Measurements from ENCODE around the gene MIA2.
"Not testable (repeated sequence)": the region's sequence is repeated elsewhere in the genome, so short reads cannot be mapped to it uniquely, and the experiment has no call there.

Gene MIA2

DNA sequence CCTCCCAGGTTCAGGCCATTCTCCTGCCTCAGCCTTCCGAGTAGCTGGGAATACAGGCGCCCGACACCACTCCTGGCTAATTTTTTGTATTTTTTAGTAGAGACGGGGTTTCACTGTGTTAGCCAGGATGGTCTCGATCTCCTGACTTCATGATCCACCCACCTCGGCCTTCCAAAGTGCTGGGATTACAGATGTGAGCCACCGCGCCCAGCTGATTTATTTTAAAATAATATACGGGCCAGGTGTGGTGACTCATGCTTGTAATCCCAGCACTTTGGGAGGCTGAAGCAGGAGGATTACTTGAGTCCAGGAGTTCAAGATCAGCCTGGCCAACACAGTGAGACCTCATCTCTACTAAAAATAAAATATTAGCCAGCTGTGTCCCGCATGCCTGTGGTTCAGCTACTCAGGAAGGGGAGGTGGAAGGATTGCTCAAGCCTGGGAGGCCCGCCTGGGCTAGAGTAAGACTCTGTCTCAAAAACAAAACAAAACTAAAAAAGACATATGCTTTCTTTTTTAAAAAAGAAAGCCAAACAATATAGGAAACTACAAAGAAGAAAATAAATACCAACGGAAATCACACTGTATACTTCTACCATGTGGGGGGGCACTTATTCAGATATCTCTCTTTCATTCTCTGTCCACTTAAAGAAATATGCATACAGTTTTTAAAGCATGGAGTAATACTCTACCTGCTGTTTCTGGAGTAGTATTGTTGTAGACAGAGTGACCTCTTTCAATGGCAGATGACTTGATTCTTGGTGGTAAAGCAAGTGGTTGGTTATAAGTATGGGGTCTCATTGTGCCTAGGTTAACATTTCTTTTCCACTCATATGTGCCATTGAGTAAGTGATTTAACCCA, 930 bp upstream of the MIA2 start:
- no peak for DNase-seq

DNA sequence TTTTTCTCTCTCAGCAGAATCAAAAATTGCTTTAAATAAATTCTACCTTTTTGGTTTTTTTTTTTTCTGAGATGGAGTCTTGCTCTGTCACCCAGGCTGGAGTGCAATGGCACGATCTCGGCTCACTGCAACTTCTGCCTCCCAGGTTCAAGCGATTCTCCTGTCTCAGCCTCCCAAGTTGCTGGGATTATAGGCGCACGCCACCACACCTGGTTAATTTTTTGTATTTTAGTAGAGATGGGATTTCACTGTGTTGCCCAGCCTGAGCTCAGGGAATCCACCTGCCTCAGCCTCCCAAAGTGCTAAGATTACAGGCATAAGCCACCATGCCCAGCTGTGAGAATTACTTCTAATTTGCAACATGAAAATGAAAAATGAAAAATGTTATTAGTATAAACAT, 1.3 kb downstream of the MIA2 start:
- not testable (repeated sequence) for DNase-seq

DNA sequence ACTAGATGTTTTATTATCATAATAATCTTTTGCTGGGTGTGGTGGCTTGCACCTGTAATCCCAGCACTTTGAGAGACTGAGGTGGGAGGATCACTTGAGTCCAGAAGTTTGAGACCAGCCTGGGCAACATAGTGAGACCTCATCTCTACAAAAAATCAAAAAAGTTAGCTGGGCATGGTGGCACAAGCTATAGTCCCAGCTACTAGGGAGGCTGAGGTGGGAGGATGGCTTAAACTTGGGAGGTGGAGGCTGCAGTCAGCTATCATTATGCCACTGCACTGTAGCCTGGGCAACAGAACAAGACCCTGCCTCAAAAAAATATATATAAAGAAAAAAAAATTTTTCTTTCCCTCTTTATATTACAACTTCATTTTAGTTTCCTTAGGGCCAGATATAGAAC, 1.8 kb downstream of the MIA2 start:
- not testable (repeated sequence) for DNase-seq

DNA sequence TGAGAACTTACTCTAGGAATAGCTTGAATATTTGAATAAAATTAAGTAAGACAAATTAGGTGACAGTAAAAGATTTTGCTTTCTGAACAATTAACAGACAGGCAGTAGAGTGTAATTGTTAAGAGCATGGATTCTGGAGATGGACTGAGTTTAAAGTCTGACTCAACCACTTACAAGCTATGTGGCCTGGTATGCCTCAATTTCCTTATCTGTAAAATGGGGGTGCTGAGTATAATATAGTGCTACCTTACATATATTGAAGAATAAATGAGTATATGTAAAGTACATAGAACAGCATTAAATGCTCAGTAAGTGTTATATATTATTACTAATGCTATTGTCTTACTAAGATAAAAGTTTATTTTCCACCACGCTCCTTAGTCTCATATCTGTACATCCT, 7.1 kb downstream of the MIA2 start:
- no peak for DNase-seq

DNA sequence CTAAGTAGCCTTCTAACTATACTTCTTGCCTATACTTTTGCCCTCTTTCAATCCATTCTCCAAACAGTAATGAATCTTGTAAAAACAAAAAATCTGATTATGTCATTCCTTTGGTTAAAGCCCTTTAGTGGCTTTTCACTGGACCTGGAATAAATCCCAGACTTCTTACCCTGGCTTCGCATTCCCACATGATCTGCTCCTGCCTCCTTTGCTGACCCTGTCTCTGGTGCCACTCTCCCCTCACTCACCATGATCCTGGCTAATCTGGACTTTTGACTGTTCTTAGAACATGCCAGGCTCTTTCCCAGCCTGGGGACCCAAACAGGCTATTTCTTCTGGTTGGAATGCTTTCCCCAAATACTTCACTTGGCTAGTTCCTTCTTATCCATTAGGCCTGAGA, 7.9 kb downstream of the MIA2 start:
- no peak for DNase-seq

DNA sequence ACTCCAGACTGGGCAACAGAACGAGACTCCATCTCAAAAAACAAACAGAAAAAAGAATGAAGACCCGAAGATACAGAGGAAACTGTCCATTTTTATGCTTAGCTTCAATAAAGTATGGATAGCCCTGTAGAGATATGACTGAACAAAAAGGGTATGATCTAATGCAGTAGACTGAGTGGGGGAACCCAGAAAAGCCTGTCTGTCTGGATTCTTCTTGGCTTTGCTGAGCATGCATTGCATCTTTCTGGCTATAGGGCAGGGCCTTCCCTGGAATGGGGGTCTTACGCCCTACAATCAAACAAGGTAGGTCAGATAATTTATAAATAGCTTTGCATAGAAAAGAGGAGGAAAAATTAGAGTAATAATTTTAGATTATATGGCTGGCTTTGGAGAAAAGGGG, 10.1 kb downstream of the MIA2 start:
- DNase-seq: no peak

DNA sequence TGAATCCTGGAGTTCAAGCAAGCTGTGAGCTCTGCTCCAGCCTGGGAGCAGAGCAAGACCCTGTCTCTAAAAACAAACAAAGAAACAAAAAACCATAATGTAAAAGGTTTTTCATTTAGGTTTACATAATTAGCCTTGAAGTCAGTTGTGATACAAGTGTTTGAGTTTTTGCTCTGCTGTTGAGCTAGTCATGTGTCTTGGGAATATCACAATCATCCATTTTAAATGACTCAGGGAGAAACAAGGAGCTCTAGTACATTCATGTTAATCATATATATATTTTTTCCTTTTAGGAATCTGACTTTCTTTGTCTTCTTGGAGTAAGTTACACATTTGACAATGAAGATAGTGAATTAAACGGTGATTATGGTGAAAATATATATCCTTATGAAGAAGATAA, 12.9 kb downstream of the MIA2 start:
- no peak for DNase-seq

DNA sequence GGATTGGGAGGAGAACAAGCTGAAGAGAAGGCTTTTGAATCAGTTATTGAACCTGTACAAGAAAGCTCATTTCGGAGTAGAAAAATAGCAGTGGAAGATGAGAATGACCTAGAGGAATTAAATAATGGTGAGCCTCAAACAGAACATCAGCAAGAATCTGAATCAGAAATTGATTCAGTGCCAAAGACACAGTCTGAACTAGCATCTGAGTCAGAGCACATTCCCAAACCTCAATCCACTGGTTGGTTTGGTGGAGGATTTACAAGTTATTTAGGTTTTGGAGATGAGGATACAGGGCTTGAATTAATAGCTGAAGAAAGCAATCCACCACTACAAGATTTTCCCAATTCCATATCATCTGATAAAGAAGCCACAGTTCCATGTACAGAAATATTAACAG, 13.5 kb downstream of the MIA2 start:
- no peak for DNase-seq

DNA sequence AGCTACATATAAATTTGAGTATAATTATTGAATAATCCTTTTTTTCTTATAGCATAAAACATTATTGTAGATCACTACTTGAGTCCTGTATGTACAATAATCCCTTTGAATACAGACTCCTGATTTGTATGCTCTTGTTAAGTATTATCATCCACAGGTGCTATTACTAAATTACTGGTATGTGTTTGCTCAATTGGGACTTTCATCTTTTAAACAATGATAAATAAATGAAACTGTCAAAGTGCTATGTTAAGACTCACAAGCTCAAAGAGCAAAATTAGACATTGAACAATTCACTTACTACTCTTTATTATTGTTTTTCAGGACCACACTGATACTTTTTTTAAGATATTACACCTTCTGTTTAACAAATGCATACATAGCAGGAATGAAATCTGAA, 17.8 kb downstream of the MIA2 start:
- DNase-seq: no peak

DNA sequence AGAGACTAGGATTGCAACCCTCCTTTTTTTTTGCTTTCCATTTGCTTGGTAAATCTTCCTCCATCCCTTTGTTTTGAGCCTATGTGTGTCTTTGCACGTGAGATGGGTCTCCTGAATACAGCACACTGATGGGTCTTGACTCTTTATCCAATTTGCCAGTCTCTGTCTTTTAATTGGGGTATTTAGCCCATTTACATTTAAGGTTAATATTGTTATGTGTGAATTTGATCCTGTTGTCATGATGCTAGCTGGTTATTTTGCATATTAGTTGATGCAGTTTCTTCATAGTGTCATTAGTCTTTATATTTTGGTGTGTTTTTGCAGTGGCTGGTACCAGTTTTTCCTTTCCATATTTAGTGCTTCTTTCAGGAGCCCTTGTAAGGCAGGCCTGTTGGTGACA, 23.7 kb downstream of the MIA2 start:
- DNase-seq: not testable (repeated sequence)

DNA sequence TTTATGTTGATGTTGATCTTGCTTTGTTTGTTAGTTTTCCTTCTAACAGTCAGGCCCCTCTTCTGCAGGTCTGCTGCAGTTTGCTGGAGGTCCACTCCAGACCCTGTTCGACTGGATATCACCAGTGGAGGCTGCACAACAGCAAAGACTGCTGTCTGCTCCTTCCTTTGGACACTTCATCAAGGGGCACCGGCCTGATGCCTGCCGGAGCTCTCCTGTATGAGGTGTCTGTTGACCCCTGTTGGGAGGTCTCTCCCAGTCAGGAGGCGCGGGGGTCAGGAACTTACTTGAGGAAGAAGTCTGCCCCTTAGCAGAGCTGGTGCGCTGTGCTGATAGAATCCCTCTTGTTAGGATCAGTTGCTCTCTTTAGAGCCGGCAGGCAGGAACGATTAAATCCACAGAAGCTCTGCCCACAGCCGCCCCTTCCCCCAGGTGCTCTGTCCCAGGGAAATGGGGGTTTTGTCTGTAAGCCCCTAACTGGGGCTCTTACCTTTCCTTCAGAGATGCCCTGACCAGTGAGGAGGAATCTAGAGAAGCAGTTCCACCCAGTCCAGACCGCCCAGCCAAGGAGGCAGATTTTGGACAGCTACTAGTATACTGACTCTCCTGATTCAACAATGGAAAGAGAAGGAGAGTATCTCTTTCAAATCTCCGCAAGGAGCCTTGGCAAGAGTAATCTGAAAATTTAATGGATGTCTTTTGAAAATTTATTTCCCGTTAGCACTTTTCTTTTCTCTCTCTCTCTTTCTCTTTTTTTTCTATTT, 25.2 kb downstream of the MIA2 start:
- DNase-seq: no peak

DNA sequence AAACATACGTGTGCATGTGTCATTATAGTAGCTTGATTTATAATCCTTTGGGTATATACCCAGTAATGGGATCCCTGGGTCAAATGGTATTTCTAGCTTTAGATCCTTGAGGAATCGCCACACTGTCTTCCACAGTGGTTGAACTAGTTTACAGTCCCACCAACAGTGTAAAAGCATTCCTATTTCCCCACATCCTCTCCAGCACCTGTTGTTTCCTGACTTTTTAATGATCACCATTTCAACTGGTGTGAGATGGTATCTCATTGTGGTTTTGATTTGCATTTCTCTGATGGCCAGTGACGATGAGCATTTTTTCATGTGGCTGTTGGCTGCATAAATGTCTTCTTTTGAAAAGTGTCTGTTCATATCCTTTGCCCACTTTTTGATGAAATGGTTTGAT, 26.4 kb downstream of the MIA2 start:
- DNase-seq: not testable (repeated sequence)

DNA sequence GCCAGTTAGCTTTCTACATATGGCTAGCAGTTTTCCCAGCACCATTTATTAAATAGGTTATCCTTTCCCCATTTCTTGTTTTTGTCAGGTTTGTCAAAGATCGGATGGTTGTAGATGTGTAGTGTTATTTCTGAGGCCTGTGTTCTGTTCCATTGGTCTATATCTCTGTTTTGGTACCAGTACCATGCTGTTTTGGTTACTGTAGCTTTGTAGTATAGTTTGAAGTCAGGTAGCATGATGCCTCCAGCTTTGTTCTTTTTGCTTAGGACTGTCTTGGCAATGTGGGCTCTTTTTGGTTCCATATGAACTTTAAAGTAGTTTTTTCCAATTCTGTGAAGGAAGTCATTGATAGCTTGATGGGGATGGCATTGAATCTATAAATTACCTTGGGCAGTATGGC, 28.5 kb downstream of the MIA2 start:
- DNase-seq: not testable (repeated sequence)

DNA sequence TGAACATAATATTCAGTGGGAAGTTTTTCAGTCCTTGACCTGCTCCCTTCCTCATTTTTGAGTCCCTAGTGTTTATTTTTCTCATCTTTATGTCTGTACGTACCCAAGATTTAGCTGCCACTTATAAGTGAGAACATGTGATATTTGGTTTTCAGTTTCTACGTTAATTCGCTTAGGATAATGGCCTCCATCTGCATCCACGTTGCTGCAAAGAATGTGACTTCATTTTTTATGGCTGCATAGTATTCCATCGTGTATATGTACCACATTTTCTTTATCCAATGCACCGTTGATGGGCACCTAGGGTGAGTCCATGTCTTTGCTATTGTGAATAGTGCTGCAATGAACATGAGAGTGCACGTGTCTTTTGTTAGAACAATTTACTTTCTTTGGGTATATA, 30.3 kb downstream of the MIA2 start:
- DNase-seq: no peak

DNA sequence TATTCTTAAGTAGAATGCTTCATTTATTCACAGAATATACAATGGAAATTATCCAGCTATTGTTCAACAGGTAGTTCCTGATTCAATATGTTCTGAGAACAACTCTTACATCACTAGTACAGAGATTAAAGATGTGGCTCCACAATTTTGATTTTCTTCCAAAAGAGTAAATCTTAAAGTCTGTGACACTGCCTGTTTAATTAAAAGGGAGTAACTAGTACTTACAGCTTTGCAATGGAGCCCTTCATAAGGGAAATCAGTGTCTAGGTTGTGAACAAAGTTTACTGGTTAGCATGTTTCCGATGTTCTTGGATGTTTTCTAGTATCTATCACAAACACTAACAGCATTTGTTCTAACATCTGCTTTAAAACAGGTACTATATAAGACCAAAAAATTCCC, 30.8 kb downstream of the MIA2 start:
- no peak for DNase-seq

DNA sequence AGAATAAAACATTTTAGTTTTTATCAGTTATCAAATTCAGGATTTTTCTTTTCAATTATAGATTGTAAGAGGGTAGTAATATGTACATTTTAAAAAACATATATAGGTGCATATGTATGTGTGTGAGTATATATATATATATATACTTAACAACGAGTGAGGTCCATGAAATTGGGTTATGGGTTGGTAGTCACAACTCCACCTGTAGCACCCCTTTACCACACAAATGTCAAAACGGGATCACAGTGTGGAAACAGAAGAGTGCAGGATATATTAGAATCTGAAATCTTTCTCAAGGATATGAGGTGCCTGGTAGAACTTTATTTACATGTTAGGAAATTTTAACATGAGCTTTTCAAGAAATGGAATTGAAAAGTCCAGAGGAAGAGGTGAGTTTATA, 31.3 kb downstream of the MIA2 start:
- no peak for DNase-seq

DNA sequence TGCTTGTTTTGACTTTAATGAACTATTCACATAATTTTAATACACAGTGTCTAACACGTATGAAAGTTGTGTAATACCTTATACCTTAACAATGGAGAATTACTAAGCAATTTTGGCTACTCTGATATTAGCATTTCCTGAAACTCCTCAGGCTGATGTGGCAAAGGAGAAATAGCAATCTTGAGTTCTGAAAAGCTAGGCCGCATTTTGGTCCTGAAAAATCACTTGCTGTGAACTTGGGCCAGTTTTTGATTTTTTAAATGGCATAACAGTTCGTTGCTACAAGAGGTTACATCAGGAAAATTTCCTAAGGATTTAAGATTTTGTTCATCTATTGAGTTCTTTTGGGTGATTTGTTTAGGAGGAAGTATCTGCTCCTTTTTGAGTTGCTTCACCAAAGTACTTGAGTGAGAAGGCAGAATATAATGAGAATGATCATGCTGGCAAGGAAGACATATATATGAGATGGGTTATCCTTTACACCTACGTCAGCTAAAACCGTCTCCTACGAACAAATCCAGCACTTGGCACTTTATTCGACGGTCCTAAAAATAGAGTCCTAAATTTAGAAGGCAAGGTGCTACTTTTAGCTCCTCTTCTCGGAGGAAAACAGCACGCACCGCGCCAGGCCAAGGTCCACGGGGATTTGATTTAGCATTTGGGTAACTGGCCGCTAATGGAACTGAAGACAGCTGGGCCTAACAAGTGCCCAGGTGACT, 32.2 kb downstream of the MIA2 start:
- DNase-seq: no peak

DNA sequence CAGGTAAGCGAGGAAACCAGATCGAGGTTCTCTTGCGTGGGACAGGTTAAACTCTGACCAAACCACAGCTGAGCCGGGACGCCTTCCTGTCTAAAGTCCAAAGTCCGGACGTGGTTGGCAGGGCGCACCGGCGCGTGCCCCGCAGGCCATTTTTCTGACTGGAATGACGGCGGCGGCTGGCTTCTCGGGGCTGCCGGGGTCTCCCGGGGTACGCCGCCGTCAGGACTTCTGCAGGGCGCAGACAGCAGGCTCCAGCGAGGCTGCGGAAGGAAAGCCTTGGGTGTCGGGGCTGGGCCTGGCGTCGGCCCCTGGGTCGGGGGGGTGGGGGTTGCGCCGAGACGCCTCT, 32.8 kb downstream of the MIA2 start:
- DNase-seq: no peak

DNA sequence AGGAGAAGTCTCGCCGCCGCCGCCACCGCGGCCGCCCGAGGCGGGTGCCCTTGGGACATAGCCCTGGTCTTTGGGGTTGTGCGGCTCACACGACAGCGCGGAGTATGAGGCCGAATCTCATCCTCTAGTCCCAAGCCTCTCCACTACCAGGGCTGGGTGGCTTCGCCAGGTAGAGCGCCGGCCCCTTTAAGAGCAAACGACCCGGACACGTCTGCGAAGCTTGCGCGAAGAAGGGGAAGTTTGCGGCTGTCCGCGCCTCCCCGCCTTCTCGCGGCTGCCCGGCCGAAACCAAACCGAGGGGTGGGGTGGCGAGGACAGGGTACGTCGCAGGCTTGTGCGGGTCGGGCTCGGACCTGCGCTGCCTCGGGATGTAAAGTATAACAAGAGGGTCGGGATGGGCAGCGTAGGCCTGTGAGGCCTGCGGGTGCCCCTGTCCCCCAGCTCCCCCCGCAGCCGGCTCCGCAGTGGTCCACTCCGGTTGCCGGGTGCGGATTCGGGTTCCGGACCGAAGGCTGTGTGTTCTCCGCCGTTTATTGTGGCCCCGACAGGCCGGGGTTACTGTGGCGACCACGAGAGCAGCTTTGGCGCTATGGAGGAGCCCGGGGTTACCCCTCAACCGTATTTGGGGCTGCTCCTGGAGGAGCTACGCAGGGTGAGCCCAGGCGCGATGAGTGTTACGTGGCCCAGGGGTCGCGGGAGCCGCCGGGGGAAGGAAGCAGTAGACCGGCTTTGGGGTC, 33.3 kb downstream of the MIA2 start:
- DNase-seq: peak; percentile 77

DNA sequence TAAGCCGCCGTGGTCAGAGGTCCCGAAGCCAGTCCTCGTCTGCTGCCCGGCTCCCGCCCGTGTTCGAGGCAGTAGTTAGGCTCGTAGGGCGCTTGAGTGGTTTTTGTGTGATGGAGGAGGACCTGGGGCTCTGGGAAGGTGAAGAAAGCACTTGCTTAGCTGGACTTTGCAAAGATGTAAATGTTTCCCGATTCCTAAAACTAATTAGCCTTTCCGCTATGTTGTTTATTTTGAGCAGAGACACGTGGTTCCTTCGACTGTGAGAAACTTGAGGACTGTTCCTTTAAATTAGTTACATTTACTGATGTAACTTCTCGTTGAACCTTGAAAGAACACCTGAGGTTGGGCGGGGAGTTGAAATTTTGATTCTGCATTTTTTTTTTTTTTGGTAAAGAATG, 33.9 kb downstream of the MIA2 start:
- DNase-seq: no peak

DNA sequence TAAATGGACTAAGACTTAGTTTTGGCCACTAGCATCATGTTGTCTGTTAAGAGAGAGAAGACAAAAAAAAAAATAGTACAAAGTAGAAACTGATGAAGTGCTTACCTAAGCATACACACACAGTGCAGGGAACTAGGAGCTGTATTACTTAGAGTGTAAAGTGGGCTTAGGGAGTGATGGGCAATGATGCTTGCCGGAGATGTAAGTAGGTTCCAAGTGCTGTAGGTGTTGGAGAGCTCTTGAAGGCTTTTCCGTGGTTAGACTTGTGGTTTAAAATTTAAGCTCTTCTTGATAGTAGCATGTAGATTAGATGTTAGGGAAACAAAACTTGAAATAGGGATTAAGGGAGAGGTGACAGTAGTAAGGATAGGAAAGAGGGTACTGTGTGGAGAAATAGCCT, 34.7 kb downstream of the MIA2 start:
- DNase-seq: no peak

DNA sequence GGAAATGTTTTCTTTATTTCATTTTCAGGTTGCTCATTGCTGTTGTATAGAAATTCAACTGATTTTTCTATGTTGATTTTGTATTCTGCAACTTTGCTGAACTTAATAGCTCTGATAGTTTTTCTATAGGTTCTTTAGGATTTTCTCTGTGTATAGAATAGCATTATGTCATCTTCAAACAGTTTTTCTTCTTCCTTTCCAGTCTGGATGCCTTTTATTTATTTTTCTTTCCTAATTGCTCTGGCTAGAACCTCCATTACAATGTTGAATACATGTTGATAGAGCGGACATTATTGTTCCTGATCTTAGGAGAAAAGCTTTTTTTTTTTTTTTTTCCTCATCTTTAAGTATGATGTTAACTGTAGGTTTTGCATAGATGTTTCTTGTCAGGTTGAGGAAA, 39.2 kb downstream of the MIA2 start:
- DNase-seq: no peak

DNA sequence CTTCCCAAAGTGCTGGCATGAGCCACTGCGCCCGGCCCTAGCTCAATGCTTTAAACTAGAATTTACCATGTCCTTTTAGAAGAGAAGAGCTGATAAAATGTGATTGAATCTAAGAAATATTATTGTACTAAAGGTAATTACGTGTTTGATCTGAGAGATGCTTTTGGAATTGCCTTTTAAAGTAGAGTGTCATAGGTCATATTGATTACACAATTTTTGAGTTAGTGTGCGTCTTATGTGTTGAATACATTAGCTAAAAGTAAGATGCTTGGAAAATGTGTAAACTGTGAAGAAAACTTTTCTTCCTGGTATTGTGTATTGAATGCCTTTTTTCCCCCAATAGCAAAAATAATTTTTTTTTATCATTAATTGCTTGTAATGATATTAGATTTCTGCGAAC, 41.7 kb downstream of the MIA2 start:
- DNase-seq: no peak
